Subcutaneous abdominal adipose tissue (tissue), 5 donors: ENCODE results near the gene ANKRD66.
"Not testable (repeated sequence)": the region's sequence is repeated elsewhere in the genome, so short reads cannot be mapped to it uniquely, and the experiment has no call there.

Experiments used
- H3K27ac ChIP-seq: one replicate; pipeline ENCODE4 v1.7.0; 2013; ENCODE audit warnings: low read depth, mild to moderate bottlenecking, inconsistent platforms, low read length, moderate library complexity
- H3K27me3 ChIP-seq, 5 donors: one replicate each; pipeline ENCODE4 v1.7.0; 2013; ENCODE audit warnings: low read length in 5 of 5, inconsistent platforms in 1 of 5; ENCODE audit not compliant: control insufficient read depth in 5 of 5, insufficient read depth in 4 of 5
- H3K36me3 ChIP-seq, 5 donors: one replicate each; pipeline ENCODE4 v1.7.0; 2013; ENCODE audit warnings: low read length in 5 of 5; ENCODE audit not compliant: control insufficient read depth in 5 of 5, insufficient read depth in 5 of 5
- H3K4me1 ChIP-seq, 5 donors: one replicate each; pipeline ENCODE4 v1.7.0; 2013; ENCODE audit warnings: low read length in 5 of 5, mild to moderate bottlenecking in 3 of 5, moderate library complexity in 1 of 5; ENCODE audit not compliant: control insufficient read depth in 5 of 5, insufficient read depth in 5 of 5
- H3K4me3 ChIP-seq, 5 donors: one replicate each; pipeline ENCODE4 v1.7.0; 2013; ENCODE audit warnings: low read length in 5 of 5, low read depth in 1 of 5
- H3K9ac ChIP-seq, 5 donors: one replicate each; pipeline ENCODE4 v1.7.0; 2013; ENCODE audit warnings: low read length in 5 of 5, mild to moderate bottlenecking in 4 of 5, moderate library complexity in 3 of 5
- H3K9me3 ChIP-seq, 5 donors: one replicate each; pipeline ENCODE4 v1.7.0; 2013; ENCODE audit warnings: low read length in 5 of 5; ENCODE audit not compliant: control insufficient read depth in 5 of 5
- donor health status: healthy.
- donor health status: healthy.
- donor health status: healthy.
- donor health status: healthy.
- donor health status: healthy.

Gene ANKRD66

DNA sequence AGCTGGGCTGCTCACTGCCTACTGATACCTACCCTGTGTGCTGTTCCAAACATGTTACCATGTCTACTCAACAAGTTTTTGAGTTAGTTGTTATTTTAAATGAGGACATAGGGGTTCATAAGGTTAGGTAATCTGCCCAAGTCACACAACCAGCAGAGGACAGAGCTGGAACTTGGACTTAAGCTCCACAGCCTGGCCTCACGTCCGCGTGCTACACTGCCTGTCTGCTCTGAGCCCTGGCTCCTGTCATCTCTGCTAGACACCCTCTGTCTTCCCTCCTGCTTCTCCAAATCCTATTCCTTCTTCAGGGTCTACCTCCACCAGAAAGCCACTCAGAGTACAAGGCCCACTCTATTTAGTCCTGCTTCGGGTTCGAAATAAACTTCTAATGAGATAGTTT lies 18.2 kb downstream of the ANKRD66 start:
- Histone ChIP-seq H3K4me3 (no peak overlapping the region), H3K27me3 (no peaks in the 10 kb centered on the region), H3K27ac (no peak overlapping the region), H3K36me3 (no peaks in the 10 kb centered on the region), H3K9ac (no peak overlapping the region), H3K4me1 (no peaks in the 10 kb centered on the region), H3K9me3 (no peaks in the 10 kb centered on the region)

DNA sequence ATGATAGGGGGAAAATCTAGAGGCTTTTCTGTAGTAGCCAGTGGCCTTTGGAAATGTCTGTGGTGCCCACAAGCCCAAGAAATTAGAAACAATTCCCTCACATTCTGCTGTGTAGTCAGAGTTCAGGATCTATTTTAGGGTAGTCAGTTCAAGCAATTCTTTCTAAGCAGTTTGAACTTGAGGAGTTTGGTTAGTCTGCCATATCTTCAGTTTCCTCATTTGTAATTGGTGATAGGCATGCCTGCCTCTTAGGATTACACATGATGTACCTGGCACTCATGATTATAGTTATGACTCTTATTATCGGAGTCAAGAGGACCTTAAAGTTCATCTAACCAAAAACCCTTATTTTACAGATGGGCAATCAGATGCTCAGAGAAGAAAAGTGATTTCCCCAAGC lies 25.3 kb downstream of the ANKRD66 start:
- H3K27ac ChIP-seq, result no peak overlapping the region
- H3K4me1 ChIP-seq, result peaks cover 2 to 23% (median 19%) of the 10 kb centered on the region in 5 donors
- H3K9me3 ChIP-seq, result no peaks in the 10 kb centered on the region
- H3K9ac ChIP-seq, result no peak overlapping the region
- no peak overlapping the region for H3K4me3 ChIP-seq
- H3K27me3 ChIP-seq, result no peaks in the 10 kb centered on the region
- no peaks in the 10 kb centered on the region for H3K36me3 ChIP-seq

DNA sequence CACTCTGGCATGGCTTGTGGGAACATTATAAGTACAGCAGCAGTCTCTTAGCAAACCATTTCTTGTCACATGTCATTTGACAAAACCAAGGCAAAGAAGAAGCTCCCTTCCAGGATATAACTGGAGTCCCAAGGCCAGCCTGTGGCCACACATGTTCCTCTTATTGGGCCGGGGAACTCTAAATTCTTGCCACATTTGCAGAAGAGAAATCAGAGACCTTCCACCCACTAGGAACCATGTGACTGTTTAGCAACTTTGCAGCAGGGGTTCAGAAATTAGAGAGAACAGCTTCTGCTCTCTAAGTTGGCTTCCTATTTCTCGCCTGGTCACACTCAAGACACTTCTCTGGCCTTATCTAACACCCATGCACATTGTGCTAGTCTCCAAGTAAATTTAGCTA lies 26.0 kb downstream of the ANKRD66 start:
- no peak overlapping the region for H3K4me3 ChIP-seq
- no peak overlapping the region for H3K9ac ChIP-seq
- H3K4me1 ChIP-seq, result peaks cover 2 to 23% (median 19%) of the 10 kb centered on the region in 5 donors
- no peaks in the 10 kb centered on the region for H3K36me3 ChIP-seq
- no peaks in the 10 kb centered on the region for H3K9me3 ChIP-seq
- peak overlapping the region; percentile 24 for H3K27ac ChIP-seq
- no peaks in the 10 kb centered on the region for H3K27me3 ChIP-seq

DNA sequence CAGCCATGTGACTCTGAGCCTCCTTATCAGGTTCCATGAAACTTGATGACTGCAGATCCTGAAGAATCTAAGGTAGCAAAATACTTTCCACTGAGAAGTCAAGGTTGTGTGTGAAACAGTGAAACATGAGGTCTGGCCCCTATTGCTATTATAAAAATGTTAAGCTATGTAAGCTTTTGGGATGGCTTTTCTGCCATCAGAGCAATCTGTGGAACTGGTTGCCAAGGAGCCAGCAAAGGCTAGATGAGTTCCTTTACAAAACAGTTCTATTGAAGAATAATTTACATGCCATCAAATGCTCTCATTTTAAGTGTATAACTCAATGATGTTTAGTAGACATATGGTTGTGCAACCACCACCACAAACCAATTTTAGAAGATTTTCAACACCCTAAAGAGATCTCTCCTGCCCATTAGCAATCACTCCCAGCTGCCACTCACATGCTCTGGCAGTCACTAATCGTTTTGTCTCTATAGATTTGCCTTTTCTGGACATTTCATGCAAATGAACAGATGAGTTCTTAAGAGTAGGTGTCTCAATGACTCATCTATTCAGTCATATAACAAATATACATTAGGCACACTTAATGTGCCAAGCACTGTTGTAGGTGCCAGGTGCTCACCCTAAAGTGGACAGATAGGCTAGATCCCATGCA lies 26.6 kb downstream of the ANKRD66 start:
- Histone ChIP-seq H3K27ac (peak overlapping the region; percentile 24), H3K4me1 (peaks cover 2 to 23% (median 19%) of the 10 kb centered on the region in 5 donors), H3K9me3 (no peaks in the 10 kb centered on the region)

DNA sequence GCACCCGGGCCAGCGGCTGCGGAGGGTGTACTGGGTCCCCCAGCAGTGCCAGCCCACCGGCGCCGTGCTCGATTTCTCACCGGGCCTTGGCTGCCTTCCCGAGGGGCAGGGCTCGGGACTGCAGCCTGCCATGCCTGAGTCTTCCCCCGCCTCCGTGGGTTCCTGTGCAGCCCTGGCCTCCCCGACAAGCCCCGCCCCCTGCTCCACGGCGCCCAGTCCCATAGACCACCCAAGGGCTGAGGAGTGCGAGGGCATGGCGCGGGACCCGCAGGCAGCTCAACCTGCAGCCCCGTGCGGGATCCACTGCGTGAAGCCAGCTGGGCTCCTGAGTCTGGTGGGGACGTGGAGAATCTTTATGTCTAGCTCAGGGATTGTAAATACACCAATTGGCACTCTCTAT lies 28.0 kb downstream of the ANKRD66 start:
- not testable (repeated sequence) for H3K9me3 ChIP-seq, H3K4me3 ChIP-seq, H3K9ac ChIP-seq, H3K27me3 ChIP-seq, H3K36me3 ChIP-seq, H3K27ac ChIP-seq
- H3K4me1 ChIP-seq, result peaks cover 2 to 23% (median 19%) of the 10 kb centered on the region in 5 donors

More for the DNA sequence above, 26.6 kb downstream of the ANKRD66 start:
- H3K9ac ChIP-seq, result no peak overlapping the region
- H3K36me3 ChIP-seq, result no peaks in the 10 kb centered on the region
- H3K27me3 ChIP-seq, result no peaks in the 10 kb centered on the region
- H3K4me3 ChIP-seq, result no peak overlapping the region

DNA sequence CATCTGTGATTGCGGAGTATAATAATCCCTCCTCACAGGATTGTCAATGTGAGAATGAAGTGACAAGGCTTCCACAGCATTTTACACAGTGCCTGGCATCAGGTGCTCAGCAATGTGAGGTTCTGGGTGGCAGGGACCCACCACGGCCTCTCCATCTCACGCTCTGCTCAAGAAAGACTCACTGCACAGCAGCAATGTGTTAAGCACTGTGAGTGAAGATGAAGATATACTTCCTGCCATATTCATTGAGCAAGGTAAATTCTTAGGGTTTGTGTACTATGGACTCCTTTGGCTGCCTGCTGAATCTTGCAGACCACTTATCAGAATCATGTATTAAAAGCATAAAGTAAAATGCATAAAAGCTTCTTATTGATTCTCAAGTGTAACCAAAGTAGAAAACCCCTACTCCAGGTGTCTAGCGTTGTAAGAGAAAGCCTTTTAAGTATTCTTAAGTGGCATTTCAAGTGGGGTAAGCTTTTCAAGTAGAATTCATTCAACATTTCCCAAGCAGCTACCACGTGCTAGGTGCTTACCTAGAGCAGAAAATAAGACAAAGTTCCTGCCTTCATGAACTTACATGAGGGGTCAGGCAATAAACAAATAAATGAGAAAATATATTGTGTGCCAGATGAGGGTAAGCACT lies 29.5 kb downstream of the ANKRD66 start:
- Histone ChIP-seq H3K9me3 (no peaks in the 10 kb centered on the region), H3K36me3 (no peaks in the 10 kb centered on the region), H3K4me3 (no peak overlapping the region), H3K27ac (no peak overlapping the region), H3K9ac (no peak overlapping the region), H3K27me3 (no peaks in the 10 kb centered on the region), H3K4me1 (peaks cover 2 to 23% (median 19%) of the 10 kb centered on the region in 5 donors)

DNA sequence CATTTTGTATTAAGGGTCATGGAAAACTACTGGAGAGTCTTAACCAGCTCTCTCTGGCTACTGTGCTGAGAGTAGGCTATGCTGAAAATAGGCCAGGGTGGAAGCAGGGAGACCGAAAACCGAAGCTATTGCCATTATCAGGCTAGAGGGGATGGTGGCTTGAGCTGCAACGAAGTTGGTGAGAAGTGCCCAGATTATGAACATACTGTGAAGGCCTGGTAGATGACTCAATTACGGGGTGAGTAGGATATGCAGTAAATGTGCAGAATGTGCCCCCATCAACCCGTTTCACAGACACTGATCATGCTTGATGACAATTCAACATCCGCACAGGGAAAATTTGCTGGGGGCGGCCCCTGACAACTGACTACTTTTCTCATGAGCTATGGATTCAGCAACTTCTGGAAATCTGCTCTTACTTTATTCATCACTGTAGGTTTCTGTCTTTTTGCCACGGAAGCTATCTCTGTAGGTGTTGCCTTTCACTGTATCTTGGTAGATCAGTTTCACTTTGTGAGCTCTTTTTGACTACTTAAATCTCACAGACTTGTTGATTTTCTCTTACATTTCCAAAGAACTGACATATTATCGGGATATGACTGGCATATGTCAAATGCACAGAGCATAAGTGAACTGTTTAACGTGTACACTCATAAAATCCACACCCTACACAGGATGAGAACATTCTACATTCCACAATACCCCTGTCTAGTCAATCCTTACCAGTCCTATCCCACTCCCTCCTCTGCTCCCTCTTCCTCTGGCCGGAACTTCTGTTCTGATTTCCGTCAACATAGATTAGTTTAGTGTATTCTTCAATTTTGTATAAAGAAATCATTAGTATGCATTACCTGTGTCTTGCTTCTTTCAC lies 31.0 kb downstream of the ANKRD66 start:
- no peak overlapping the region for H3K27ac ChIP-seq

DNA sequence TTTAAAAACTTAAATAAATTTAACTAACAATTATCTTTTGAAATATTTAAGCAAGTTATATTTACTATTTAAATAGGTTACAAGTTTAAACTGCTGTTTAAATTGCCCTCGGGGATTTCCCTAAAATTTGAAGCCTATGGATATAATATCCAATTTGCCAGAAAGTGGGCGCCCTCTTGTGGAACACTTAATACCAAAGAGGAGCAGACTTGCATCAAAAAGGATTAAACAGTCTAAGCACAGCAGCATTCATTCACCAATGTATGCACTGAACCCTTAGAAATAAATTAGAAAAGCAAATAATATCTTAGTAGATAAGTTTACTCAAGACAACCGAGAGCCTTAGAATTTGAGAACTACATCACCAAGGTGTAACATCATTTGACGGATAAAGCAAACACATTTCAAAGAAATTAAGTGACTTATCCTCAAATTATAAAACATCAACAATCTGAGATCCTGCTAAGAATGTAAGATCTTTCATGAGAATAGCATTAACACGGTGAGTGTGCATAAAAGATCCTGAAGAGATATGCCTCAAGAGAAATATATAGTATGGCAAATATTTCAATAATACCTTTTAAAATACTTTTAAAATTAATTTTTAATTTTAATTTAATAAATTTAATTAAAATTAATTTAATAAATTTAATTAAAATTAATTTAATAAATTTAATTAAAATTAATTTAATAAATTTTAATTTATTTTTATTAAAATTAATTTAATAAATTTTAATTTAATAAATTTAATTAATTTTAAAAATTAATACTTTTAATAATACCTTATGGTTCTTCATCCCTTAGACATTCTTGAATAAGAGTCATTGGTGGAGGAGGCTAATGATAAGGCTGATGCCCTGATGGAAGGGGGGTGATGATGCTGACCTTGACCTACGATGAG lies 35.0 kb downstream of the ANKRD66 start:
- Histone ChIP-seq H3K9ac (no peak overlapping the region), H3K27me3 (no peaks in the 10 kb centered on the region), H3K27ac (no peak overlapping the region), H3K9me3 (no peaks in the 10 kb centered on the region), H3K36me3 (no peaks in the 10 kb centered on the region), H3K4me3 (no peak overlapping the region), H3K4me1 (no peaks in the 10 kb centered on the region)

More for the DNA sequence above, 31.0 kb downstream of the ANKRD66 start:
- Histone ChIP-seq H3K4me1 (peaks cover 2 to 15% (median 12%) of the 10 kb centered on the region in 5 donors), H3K36me3 (no peaks in the 10 kb centered on the region), H3K9ac (no peak overlapping the region), H3K27me3 (no peaks in the 10 kb centered on the region), H3K4me3 (no peak overlapping the region), H3K9me3 (no peaks in the 10 kb centered on the region)

DNA sequence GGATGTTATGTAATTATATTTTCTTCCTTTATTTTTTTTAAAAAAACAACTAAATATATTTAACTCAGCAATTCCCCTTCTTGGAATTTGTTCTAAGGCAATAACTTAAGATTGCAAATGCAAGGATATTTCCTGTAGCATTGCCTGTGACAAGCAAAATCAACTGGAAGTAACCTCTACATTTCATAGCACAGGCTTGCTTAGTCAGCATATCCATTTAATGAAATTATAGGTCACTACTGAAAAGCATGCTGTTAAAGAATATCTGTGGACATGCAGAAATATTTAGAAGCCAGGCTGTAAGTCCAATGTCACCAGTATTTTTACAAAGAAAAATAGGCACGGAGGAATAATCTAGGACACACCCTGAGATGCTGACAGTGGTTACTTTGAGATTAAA lies 37.8 kb downstream of the ANKRD66 start:
- no peaks in the 10 kb centered on the region for H3K36me3 ChIP-seq
- no peak overlapping the region for H3K9ac ChIP-seq
- no peak overlapping the region for H3K4me3 ChIP-seq
- no peaks in the 10 kb centered on the region for H3K27me3 ChIP-seq
- no peaks in the 10 kb centered on the region for H3K9me3 ChIP-seq
- H3K27ac ChIP-seq, result no peak overlapping the region
- no peaks in the 10 kb centered on the region for H3K4me1 ChIP-seq
